GM19438 (cell line): ENCODE data around the gene ERBB4.
"Not testable (repeated sequence)": the region's sequence is repeated elsewhere in the genome, so short reads cannot be mapped to it uniquely, and the experiment has no call there.

Experiments
- ATAC-seq: cut with Tn5 transposase; IDR thresholded peaks from one replicate; pipeline ENCODE4 v1.9.1; 2021; ENCODE audit warnings: low read depth; ENCODE audit not compliant: unreplicated experiment

ERBB4 gene

GRCh38 chr2:212107989-212108388 is 430.6 kb downstream of the ERBB4 start:
- no peak for ATAC-seq

- no peak for ATAC-seq
These were observed 431.6 kb downstream of the ERBB4 start for GRCh38 chr2:212107014-212107413.

DNA sequence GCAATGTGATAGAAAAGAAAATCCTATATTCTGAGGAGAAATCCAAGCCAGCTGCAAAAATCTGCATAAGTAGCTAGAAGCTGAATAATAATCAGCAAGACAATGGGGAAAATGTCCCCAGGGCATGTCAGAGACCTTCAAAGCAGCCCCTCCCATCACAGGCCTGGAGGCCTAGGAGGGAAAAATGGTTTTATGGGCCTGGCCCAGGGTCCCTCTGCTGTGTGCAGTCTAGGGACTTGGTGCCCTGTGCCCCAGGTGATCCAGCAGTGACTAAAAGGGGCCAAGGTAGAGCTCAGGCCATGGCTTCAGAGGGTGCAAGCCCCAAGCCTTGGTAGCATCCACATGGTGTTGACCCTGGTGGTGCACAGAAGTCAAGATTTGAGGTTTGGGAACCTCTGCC is 432.1 kb downstream of the ERBB4 start:
- not testable (repeated sequence) for ATAC-seq

- no peak for ATAC-seq
These were observed 438.9 kb downstream of the ERBB4 start for GRCh38 chr2:212099658-212100057.

DNA sequence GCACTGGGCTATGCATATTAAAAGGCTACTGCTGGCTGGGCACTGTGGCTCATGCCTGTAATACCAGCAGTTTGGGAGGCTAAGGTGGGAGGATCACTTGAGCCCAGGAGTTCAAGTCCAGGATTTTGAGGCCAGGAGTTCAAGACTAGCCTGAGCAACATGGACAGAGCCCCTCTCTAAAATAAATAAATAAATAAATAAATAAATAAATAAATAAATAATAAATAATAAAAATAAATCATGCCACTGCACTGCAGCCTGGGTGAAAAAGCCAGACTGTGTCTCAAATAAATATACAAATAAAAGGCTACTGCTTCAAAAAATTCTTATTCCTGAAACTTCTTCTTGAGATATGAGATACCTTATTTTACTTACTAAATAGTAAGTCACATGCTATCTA is 439.6 kb downstream of the ERBB4 start:
- no peak for ATAC-seq

DNA sequence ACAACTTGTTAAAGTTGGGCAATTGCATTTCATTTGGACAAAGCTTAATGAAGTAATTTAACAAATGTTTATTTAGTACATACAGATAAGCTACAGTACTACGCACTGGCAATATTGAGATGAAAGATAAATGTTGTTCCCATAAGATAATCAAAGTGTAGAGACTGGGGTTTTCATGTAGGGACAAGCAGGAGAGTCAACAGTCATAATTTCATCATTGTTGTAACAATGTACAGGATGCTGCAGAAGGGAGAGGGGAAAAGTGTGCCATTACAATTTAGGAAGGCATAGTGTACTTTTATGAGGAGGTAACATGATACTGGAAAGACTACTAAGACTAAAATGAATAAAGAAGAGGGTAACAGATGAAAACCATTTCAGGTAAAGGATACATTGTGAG is 441.6 kb downstream of the ERBB4 start:
- no peak for ATAC-seq

DNA sequence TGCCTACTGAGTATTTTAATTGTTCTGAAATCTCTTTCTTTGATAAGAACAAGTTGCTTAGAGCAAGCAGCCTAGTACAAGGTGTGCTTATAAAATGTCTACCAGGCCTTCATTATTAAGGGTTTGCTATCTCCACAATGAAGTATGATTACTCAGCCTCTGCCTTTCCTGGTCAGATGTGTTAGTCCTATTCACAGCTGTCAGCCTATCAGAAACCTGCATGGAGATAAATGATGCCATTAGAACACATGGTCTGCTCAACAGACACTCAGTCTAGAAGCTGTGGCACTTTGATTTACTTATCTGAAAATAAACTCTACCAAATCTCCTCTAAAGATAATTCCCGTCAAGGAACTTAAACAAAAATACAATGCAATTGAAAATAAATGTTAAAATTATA is 448.7 kb downstream of the ERBB4 start:
- ATAC-seq, result no peak

DNA sequence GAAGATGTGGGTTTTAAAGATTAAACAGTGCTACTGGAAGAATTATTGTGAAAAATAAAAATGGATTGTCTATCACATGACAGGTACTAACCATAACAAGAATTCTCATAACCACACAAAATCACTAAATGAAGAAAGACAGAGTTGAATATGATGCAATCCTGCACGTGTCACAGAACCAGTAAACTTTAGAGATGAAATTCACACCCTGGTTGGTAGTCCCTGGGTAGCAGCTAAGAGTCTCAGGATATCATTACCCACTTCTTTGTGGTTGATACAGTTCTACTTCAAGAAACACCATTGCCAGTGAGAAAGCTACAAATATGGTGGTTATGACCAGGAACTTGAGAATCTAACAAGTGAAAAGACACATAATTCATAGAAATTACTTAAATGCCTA is 450.2 kb downstream of the ERBB4 start:
- no peak for ATAC-seq

GRCh38 chr2:212083492-212083891 is 455.1 kb downstream of the ERBB4 start:
- ATAC-seq, result no peak

DNA sequence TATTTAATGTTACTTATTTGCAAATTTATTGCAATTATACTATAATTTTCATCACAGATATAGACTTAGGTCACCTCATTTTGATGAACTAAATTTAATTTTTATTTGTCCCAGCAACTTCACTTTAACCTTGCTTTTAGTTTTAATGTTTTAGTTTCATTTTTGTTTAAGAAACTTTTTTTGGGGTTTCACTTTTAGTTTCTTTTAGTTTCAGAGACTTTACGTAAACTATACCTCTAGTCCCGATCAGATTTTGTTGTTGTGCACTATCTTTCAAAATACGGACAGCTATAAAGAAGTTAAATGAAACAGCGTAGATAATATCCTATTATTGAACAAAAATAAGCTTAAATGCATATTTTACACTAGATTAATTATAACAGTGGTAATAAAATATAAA is 460.5 kb downstream of the ERBB4 start:
- no peak for ATAC-seq

- no peak for ATAC-seq
These were observed 462.1 kb downstream of the ERBB4 start for GRCh38 chr2:212076456-212076855.

- no peak for ATAC-seq
These were observed 465.2 kb downstream of the ERBB4 start for GRCh38 chr2:212073360-212073759.

- no peak for ATAC-seq
These were observed 472.1 kb downstream of the ERBB4 start for GRCh38 chr2:212066546-212066945.

GRCh38 chr2:212064318-212064717 is 474.3 kb downstream of the ERBB4 start:
- ATAC-seq, result no peak

DNA sequence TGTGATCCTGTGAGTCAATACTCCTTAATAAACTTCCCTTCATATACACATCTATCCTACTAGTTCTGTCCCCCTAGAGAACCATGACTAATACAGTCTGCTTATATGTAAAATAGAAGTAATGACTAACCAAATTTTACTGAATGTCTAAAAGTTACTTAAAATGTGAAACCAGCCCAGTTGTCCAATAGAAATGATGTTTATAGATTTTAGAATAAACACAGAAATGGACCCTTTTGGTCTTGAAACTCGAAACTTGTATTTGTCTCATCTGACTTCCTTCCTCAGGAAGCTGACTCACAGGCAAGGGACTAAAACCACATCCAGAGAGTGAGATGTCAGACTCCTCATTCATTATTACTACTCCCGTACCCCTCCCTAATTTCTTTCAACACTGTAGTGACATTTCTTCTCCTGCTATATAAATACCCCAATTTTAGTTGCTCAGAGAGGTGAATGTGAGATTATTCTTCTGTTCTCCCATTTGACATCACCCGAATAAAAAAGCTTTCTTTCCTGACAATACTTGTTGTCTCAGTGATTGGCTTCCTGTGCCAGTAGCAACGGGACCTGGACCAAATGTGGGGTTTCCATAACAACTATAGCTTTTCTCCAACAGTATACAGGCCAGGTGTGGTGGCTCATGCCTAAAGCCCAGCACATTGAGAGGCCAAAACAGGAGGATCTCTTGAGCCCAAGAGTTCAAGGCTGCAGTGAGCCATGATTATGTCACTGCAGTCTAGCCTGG is 486.0 kb downstream of the ERBB4 start:
- ATAC-seq, result no peak

DNA sequence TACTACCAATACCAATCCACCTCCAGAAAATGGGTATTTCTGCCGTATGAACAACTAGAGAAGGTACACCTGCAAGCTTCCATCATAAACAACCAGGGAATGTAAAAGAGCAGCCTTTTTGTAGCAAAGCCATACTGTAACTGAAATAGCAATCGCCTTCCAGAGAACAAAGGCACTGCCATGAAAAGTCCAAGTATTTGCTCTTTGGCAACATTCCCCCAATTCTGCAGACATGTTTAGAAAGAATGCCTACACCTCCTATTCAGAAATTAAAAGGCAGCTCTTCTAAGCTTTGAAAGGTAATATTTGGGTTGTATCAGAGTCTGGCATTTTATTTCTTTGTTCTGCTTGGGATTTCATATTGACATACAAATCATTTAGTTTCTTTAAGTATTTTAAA is 487.7 kb downstream of the ERBB4 start:
- no peak for ATAC-seq

DNA sequence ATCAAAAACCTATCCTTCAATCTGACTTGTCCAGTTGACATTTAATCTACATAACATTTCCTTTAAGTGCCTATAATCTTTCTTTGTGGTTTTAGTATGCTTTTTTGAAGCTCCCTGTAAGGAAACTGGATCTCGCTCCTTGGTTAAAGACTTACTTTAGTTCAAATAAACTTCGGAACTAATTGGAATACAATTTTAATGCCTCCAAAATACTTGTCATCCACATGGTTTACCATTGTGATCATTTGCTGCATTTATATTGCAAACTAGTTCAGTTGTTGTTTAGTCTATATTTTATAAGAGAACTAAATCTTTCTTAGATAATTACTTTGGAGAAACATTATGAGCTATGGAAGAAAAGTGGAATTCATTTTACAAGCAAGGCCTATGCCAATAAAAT is 496.0 kb downstream of the ERBB4 start:
- no peak for ATAC-seq

DNA sequence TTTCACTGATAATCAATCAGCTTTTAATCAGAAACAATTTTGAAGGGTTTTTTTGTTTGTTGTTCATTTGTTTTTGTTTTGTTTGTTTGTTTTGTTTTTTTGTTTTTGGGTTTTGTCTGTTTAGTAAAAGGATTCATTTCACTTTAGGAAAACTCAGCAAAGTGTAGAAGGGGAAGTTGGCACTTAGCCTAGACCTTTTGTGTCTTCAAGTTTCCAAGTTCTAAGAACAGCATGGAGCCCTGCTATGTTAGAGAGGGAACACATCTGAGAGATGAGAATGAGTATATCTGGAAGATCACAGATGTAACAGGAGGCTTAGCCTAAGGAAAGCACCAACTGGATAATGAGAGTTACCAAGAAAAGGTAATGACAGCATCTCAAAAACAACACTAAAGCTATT is 501.5 kb downstream of the ERBB4 start:
- no peak for ATAC-seq

GRCh38 chr2:212034841-212035585 is 503.6 kb downstream of the ERBB4 start:
- no peak for ATAC-seq

DNA sequence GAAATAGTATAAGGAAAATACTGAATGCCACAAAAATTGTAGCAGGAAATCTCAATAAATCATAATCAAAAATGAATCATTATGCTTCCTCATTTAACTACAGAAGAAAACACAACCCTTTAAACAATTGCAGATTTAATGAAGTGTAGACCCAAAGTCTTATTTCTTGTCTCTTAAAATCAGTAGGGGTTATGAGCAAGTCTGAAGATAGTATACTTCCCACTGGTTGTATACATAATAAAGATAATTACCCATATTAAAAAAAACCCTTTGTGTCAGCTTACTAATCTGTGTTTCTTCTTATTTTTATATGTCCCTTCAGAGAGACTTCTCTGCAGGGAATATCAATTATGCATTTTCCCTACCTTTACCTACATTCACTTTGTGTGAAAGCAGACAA is 504.7 kb downstream of the ERBB4 start:
- ATAC-seq, result no peak

DNA sequence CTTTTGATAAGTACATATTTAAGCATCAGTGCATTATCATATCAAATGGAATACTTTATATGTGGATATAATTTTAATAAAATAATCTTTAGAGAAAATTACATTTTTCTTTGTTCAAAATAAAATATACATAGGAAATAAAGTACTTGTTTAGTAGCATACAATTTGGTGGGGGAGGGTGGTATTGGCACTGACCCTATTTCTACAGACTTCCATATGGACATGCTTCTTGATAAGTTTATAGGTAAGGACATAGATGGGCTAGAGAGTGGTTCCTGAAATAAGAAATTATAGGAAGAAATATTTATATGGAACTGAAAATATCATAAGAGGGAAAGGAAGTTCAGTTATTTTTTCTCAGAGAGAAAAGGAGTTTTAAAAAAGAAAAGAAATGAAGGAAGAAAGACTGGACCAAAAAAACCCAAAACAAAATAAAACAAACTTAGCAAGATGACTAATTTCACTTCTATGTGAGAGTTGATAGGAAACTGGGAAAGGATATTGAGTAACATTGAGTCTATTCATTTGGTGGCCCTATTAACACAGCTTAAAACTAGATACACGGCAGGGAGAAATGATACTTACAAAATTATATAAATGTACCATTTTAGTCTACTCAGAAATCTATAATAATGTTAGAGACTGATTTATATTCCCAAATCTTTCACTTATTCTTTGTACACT is 505.9 kb downstream of the ERBB4 start:
- ATAC-seq, result no peak

- ATAC-seq, result no peak
These were observed 506.6 kb downstream of the ERBB4 start for GRCh38 chr2:212032032-212032431.
